Right atrium auricular region (tissue), 2 donors: Measurements from ENCODE around the gene KRT4. TPM values are rescaled to one million over a fixed set of nuclear protein-coding genes. Genes with fewer than 3 reads are reported as not detected.

Source experiments
- DNase-seq: peaks from one replicate; pipeline ENCODE4 v3.0.0-alpha.2; 2019; ENCODE audit warnings: low spot score
- H3K27ac ChIP-seq, 2 donors: fragments of 200-600 bp; sonication (generic); 1 replicate in 1 of 2; 2 replicates in 1 of 2; pipeline ENCODE4 v1.5.1; 2016 to 2019
- H3K27me3 ChIP-seq, 2 donors: fragments of 200-600 bp; sonication (generic); one replicate each; pipeline versions ENCODE4 v1.5.1 to v1.6.0; 2017 to 2019
- H3K36me3 ChIP-seq: fragments of 200-600 bp; sonication (generic); one replicate; pipeline ENCODE4 v1.5.1; 2016
- H3K4me1 ChIP-seq, 2 donors: fragments of 200-600 bp; sonication (generic); one replicate each; pipeline versions ENCODE4 v1.5.1 to v1.6.0; 2017 to 2019
- H3K4me3 ChIP-seq, 2 donors: fragments of 200-600 bp; sonication (generic); 1 replicate in 1 of 2; 2 replicates in 1 of 2; pipeline ENCODE4 v1.5.1; 2017 to 2019; ENCODE audit warnings: mild to moderate bottlenecking in 1 of 2, moderate library complexity in 1 of 2
- H3K9me3 ChIP-seq, 2 donors: fragments of 200-600 bp; sonication (generic); one replicate each; pipeline ENCODE4 v1.5.1; 2019
- total RNA-seq, 2 donors: library from RNA; depleted of rRNA; stranded (reverse); fragments of >200 nt; gene quantifications; one replicate each; pipeline ENCODE4 v1.1.0, GENCODE V29; 2016
- TF ChIP-seq, protein P1 (sequence below), 2 donors: fragments of 200-600 bp; sonication (generic); IDR thresholded peaks; one replicate each; pipeline ENCODE4 v1.5.1; 2019; ENCODE audit warnings: antibody characterized with exemption in 2 of 2

The KRT4 gene
- total RNA-seq, 2 donors from 2014 or later, result not detected

- Histone ChIP-seq H3K9me3 (no peaks in the 10 kb centered on the region), H3K4me3 (no peak overlapping the region), H3K4me1 (no peaks in the 10 kb centered on the region), H3K36me3 (no peaks in the 10 kb centered on the region), H3K27me3 (no peaks in the 10 kb centered on the region), H3K27ac (no peak overlapping the region)
- no peak for DNase-seq
- TF ChIP-seq, protein P1, sequence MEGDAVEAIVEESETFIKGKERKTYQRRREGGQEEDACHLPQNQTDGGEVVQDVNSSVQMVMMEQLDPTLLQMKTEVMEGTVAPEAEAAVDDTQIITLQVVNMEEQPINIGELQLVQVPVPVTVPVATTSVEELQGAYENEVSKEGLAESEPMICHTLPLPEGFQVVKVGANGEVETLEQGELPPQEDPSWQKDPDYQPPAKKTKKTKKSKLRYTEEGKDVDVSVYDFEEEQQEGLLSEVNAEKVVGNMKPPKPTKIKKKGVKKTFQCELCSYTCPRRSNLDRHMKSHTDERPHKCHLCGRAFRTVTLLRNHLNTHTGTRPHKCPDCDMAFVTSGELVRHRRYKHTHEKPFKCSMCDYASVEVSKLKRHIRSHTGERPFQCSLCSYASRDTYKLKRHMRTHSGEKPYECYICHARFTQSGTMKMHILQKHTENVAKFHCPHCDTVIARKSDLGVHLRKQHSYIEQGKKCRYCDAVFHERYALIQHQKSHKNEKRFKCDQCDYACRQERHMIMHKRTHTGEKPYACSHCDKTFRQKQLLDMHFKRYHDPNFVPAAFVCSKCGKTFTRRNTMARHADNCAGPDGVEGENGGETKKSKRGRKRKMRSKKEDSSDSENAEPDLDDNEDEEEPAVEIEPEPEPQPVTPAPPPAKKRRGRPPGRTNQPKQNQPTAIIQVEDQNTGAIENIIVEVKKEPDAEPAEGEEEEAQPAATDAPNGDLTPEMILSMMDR (IDR thresholded peaks at IDR 0.05), result no peak
These were observed 33.6 kb upstream of the KRT4 start for GRCh38 chr12:52847335-52848102.

DNA sequence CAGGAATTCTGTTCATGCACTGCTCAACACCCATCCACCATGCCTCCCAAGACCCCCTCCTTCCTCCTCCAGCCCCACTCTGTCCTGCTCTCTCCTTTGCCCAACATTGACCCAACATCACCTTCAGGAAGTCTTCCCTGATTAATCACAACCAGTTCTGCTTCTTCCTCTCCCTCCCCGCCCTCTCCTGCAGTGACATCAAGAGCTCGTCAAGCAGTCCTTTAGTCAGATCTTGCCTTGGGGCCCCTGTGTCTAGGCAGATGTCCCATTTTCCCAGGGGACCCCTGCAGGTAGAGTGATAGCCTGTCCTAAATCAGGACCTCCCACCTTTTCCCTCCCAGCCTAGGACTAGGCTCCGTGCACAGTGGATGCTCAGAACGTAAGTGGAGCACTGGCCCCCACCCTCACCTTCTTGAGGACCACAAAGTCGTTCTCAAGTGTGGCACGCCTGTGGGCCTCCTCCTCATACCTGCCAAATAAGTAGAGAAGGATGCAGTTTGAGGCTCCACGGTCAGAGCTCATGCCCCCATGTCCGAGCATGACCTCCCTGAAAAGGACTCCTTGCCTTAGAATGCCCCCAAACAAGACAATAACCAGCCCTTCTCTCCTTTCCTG, 32.5 kb upstream of the KRT4 start:
- DNase-seq, result no peak
- Histone ChIP-seq H3K27ac (no peak overlapping the region), H3K9me3 (no peaks in the 10 kb centered on the region), H3K36me3 (no peaks in the 10 kb centered on the region), H3K4me1 (no peaks in the 10 kb centered on the region), H3K4me3 (no peak overlapping the region), H3K27me3 (no peaks in the 10 kb centered on the region)
- TF ChIP-seq, protein P1 (IDR thresholded peaks at IDR 0.05), result no peak

DNA sequence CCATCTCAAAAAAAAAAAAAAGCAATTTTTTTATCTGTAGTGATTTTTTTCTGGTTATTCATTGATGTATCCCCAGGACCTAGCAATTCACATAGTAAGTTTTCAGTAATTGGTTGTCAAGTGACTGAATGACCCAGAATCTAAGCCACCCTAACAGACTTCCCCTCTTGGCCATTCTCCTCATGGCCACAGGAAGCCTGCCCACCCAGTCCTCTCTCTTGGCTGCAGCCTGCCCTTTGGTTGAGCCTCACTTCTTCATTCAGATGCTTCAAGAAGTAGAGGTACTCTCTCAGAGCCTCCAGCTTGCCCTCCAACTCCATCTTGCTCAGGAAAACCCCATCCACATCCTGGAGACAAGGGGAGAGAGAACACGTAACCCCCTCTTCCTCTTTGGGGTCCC, 32.0 kb upstream of the KRT4 start:
- Histone ChIP-seq H3K4me1 (no peaks in the 10 kb centered on the region), H3K9me3 (no peaks in the 10 kb centered on the region), H3K27ac (no peak overlapping the region), H3K4me3 (no peak overlapping the region), H3K36me3 (no peaks in the 10 kb centered on the region), H3K27me3 (no peaks in the 10 kb centered on the region)
- TF ChIP-seq, protein P1 (IDR thresholded peaks at IDR 0.05), result no peak
- no peak for DNase-seq

- H3K4me3 ChIP-seq, result no peak overlapping the region
- H3K27ac ChIP-seq, result no peak overlapping the region
- no peaks in the 10 kb centered on the region for H3K9me3 ChIP-seq
- DNase-seq, result no peak
- TF ChIP-seq, protein P1 (IDR thresholded peaks at IDR 0.05), result no peak
- H3K27me3 ChIP-seq, result no peaks in the 10 kb centered on the region
- H3K36me3 ChIP-seq, result no peaks in the 10 kb centered on the region
- no peaks in the 10 kb centered on the region for H3K4me1 ChIP-seq
These were observed 30.5 kb upstream of the KRT4 start for GRCh38 chr12:52844386-52844785.

DNA sequence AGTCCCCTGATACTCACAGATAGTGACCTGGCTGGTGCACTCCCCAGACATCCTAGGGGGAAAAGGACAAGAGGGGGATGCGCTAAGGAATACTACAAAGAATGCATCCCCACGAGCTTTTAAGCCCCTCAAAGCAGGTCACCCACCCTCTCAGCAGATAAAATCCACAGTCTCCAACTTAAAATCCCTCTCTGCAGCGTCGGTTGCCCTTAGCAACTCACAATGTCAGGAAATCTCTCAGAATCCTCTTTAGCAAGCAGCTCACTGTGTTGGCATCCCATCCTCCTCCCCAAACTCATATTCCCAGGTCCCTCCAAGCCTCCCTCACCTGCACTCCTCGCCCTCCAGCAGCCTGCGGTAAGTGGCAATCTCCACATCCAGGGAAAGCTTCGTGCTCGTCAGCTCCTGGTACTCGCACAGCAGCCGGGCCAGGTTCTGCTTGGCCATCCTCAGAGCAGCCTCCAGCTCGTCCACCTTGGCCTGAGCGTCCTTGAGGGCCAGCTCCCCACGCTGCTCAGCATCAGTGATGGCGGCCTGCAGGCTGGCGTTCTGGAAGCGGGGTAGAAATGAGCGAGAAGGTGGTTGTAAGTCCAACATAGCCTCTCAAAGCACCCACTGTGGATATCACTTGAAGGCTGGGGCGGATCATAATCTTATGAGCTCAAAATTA, 25.7 kb upstream of the KRT4 start:
- H3K27me3 ChIP-seq, result no peaks in the 10 kb centered on the region
- no peaks in the 10 kb centered on the region for H3K9me3 ChIP-seq
- H3K4me1 ChIP-seq, result no peaks in the 10 kb centered on the region
- H3K27ac ChIP-seq, result no peak overlapping the region
- H3K4me3 ChIP-seq, result no peak overlapping the region
- H3K36me3 ChIP-seq, result no peaks in the 10 kb centered on the region
- TF ChIP-seq, protein P1 (IDR thresholded peaks at IDR 0.05), result no peak
- DNase-seq, result no peak
